ENCODE results near the gene RAB3GAP2.

DNA sequence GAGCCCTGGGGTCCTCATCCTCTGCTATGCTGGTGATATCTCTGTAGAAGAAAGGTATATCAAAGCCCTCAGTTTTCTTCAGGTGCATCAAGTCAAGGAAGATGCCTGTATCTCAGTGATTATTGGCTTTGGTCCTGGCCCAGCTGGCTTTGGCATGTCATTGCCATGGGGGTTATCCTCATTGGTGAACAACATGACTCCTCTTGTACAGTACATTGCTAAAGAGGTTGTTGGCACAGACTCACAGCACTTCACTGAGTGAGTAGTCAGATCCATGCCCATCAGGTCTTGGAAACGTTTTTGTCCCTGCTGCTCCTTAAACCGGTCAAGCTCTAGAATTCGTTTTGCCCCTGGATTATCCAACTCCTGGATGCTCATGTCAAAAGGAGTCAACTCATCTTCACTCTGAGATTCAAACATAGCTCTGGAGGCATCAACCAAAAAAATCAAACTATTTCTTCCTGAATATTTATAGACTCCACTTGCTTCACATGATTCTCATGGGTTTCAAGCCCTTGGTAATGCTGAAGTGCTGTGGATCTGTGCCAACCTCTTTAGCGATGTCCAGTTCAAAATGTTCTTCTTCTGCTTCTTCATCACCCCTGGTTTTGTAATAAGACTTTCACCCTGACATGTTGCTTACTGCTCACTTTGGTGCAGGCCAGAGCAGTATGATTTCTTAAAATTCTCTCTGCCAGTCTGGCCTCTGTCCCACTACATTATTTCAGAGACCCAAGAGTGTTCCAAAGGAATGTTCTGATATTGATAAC is 43.0 kb upstream of the RAB3GAP2 start:
- TF ChIP-seq POLR2A (IDR thresholded peaks at IDR 0.05) (no peak), EP300 (IDR thresholded peaks at IDR 0.05) (no peak)
- TF ChIP-seq, protein P1, sequence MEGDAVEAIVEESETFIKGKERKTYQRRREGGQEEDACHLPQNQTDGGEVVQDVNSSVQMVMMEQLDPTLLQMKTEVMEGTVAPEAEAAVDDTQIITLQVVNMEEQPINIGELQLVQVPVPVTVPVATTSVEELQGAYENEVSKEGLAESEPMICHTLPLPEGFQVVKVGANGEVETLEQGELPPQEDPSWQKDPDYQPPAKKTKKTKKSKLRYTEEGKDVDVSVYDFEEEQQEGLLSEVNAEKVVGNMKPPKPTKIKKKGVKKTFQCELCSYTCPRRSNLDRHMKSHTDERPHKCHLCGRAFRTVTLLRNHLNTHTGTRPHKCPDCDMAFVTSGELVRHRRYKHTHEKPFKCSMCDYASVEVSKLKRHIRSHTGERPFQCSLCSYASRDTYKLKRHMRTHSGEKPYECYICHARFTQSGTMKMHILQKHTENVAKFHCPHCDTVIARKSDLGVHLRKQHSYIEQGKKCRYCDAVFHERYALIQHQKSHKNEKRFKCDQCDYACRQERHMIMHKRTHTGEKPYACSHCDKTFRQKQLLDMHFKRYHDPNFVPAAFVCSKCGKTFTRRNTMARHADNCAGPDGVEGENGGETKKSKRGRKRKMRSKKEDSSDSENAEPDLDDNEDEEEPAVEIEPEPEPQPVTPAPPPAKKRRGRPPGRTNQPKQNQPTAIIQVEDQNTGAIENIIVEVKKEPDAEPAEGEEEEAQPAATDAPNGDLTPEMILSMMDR (IDR thresholded peaks at IDR 0.05) = no peak

All from ovary (tissue), 3 donors.